ENCODE data around the gene ARID1B.

The ARID1B gene

DNA sequence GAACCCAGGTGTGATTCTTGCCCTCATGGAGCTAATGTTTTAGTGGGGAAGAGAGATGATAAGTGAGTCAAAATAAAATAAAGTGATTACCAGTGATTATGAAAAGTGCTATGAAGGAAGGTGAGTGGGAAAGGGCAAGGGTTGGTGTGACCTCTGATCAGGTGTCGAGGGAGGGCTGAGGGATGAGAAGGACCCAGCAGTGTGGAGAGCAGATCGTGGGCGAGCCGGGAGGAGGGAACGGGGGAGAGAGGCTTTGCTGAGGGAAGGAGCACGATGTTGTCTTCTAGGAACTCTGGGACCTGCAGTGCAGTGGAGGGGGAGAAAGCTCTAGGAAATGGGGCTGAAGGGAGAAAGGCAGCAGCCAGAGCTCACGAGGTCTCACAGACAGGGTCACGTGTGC, 354.1 kb downstream of the ARID1B start:
- Histone ChIP-seq H3K36me3 (replicated peaks) (peaks cover 4% of the 10 kb centered on the region), H3K4me3 (ENCODE audit: low read depth, low read length) (no peak overlapping the region), H3K27ac (no peak overlapping the region), H3K27me3 (replicated peaks) (no peaks in the 10 kb centered on the region)
- in situ Hi-C loops (cut with HindIII; ENCODE audit: low pct_ligation_motif_present, low sequenced_read_pairs) = no loop called here
- no peak for DNase-seq
- TF ChIP-seq, protein P1, sequence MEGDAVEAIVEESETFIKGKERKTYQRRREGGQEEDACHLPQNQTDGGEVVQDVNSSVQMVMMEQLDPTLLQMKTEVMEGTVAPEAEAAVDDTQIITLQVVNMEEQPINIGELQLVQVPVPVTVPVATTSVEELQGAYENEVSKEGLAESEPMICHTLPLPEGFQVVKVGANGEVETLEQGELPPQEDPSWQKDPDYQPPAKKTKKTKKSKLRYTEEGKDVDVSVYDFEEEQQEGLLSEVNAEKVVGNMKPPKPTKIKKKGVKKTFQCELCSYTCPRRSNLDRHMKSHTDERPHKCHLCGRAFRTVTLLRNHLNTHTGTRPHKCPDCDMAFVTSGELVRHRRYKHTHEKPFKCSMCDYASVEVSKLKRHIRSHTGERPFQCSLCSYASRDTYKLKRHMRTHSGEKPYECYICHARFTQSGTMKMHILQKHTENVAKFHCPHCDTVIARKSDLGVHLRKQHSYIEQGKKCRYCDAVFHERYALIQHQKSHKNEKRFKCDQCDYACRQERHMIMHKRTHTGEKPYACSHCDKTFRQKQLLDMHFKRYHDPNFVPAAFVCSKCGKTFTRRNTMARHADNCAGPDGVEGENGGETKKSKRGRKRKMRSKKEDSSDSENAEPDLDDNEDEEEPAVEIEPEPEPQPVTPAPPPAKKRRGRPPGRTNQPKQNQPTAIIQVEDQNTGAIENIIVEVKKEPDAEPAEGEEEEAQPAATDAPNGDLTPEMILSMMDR (IDR thresholded peaks at IDR 0.05; ENCODE audit: low read depth, low read length, missing control alignments) = no peak

DNA sequence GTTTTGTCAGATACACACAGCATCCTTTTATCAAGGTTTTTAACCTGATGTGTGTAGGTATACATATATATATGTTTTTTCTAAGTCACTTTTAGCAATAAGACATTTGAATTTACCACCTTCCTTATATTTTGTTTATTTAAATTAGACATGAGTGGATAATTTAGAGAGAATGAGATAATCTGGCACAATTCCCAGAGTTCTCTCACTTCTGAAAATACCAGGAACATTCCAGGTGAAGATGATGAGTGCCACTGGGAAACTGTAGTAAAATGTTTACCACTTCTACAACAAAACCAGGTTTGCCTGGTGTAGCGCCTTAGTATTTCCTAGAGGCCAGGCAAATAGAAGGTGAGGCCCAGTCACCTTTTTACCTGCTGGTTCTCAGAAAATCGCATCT, 356.7 kb downstream of the ARID1B start:
- no peak overlapping the region for H3K4me3 ChIP-seq (ENCODE audit: low read depth, low read length)
- DNase-seq = no peak
- H3K27ac ChIP-seq = no peak overlapping the region
- TF ChIP-seq, protein P1 (IDR thresholded peaks at IDR 0.05; ENCODE audit: low read depth, low read length, missing control alignments) = no peak
- in situ Hi-C loops (cut with HindIII; ENCODE audit: low pct_ligation_motif_present, low sequenced_read_pairs) = no loop called here
- peaks cover 4% of the 10 kb centered on the region for H3K36me3 ChIP-seq (replicated peaks)
- H3K27me3 ChIP-seq (replicated peaks) = no peaks in the 10 kb centered on the region

DNA sequence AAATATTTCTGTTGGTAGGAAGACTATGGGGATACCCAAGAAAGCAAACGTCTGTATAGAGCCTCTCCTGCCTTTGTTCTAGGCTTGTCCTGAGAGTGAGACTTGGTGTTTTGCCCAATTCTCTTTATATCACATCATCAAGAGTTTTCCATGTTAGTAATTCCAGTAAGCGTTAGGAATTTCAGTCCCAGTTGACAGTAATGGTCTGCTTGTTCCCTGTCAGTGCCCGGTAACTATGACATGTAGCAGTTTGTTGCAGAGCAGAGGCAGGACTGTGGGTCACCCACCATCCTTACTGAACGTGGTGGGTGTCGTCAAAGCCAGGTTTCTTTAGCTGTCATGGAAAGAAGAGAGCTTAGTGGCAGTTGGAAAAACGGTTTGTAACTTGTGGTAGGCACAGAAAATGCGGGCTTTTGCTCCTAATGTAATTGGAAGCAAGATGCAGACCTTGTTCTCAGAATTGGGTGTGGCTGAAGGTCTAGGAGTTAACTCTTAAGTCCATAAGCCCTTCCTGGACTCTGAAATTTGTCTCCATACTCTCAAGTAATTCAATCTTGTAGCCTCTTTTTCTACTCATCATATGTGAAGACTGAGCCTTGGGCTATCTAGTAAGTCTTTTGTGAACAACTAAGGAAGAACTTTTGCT, 357.3 kb downstream of the ARID1B start:
- Histone ChIP-seq H3K27me3 (replicated peaks) (no peaks in the 10 kb centered on the region), H3K27ac (no peak overlapping the region), H3K4me3 (ENCODE audit: low read depth, low read length) (no peak overlapping the region), H3K36me3 (replicated peaks) (peaks cover 4% of the 10 kb centered on the region)
- TF ChIP-seq, protein P1 (IDR thresholded peaks at IDR 0.05; ENCODE audit: low read depth, low read length, missing control alignments) = no peak
- no peak for DNase-seq
- in situ Hi-C loops (cut with HindIII; ENCODE audit: low pct_ligation_motif_present, low sequenced_read_pairs) = no loop called here

DNA sequence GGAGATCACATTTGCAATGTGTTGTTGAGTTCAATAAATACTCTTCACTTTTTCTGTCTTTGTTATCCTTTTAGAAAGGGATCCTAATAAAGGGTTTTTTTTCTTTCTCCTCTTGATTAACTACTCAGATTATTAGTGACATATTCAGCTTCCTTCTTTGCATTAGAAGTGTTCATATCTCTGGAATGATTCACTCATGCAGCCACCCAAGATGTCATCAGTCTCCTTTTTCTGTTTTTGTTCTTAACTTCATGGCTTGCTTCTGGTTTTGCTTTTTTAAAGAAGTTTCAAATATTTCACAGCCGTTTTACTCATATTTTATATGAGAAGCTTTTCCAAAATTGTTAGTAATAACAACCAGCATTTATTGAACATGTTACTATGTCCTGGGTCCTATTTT, 358.5 kb downstream of the ARID1B start:
- Histone ChIP-seq H3K27me3 (replicated peaks) (no peaks in the 10 kb centered on the region), H3K27ac (peak overlapping the region; percentile 16), H3K36me3 (replicated peaks) (peaks cover 4% of the 10 kb centered on the region), H3K4me3 (ENCODE audit: low read depth, low read length) (no peak overlapping the region)
- peak; percentile 27 for DNase-seq
- TF ChIP-seq, protein P1 (IDR thresholded peaks at IDR 0.05; ENCODE audit: low read depth, low read length, missing control alignments) = no peak
- in situ Hi-C loops (cut with HindIII; ENCODE audit: low pct_ligation_motif_present, low sequenced_read_pairs) = no loop called here

DNA sequence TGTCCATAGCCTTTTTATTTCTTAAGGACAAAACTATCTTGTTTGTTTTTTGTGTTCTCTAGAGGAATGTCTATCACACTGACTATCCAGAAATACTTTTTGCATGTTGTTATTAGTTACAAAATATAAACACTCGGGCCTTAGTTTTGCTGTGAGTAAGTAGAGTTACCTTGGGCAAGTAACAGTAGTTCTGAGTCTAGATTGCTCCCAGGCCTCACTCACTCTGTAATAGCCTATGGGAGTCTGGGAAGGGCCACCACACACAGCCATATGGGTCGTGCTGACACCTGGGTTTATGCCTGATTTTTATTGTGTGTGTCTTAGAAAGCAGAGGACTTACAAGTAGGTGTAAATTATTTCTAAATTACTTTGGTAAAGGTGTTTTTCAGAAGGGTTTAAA, 360.3 kb downstream of the ARID1B start:
- Histone ChIP-seq H3K27ac (no peak overlapping the region), H3K36me3 (replicated peaks) (peaks cover 4% of the 10 kb centered on the region), H3K27me3 (replicated peaks) (no peaks in the 10 kb centered on the region), H3K4me3 (ENCODE audit: low read depth, low read length) (no peak overlapping the region)
- TF ChIP-seq, protein P1 (IDR thresholded peaks at IDR 0.05; ENCODE audit: low read depth, low read length, missing control alignments) = no peak
- no peak for DNase-seq
- in situ Hi-C loops (cut with HindIII; ENCODE audit: low pct_ligation_motif_present, low sequenced_read_pairs) = no loop called here
